ENCODE measurements around the gene CCDC110. TPM values are rescaled to one million over a fixed set of nuclear protein-coding genes. Genes with fewer than 3 reads are reported as not detected.

CCDC110 gene
- polyA plus RNA-seq, 2 of the 4 experiments (the other 2 are of a cell fraction), result 0.06 TPM; not detected in 1

- Histone ChIP-seq H3K27ac (no peak overlapping the region), H3K9me3 (0 out of 3 replicates have a peak, but pooled peaks cover 3% of the 10 kb centered on the region), H3K4me1 (no peaks in the 10 kb centered on the region), H3K4me3 (no peak overlapping the region), H3K4me2 (no peak overlapping the region)
- ChIA-PET POLR2A (no interaction called here), CTCF (interaction anchor here (0.6 kb wide), 1 partner anchor 17 kb away, joined by 3 read pairs; no protein-coding TSS in a partner anchor)
- 69% methylated on average over 11 of the region's 11 CpGs for WGBS (ENCODE audit: missing lambda C conversion rate)
- no peak for FAIRE-seq
- ATAC-seq, result no peak
- DNase-seq (ENCODE audit: low read depth in 1 of 2, low spot score in 1 of 2), result no peak
- TF ChIP-seq FOSB (CRISPR knock-in tag; IDR thresholded peaks at IDR 0.05), result no peak
- TF ChIP-seq KDM1A (IDR thresholded peaks at IDR 0.05; ENCODE audit: low read depth), result no peak
- no peak for TF ChIP-seq RNF2 (IDR thresholded peaks at IDR 0.05; ENCODE audit: borderline replicate concordance, low read depth)
- TF ChIP-seq ATOH8 (CRISPR knock-in tag; IDR thresholded peaks at IDR 0.05; ENCODE audit: low read depth), result no peak
- no peak for TF ChIP-seq ZFP36 (IDR thresholded peaks at IDR 0.05; ENCODE audit: borderline replicate concordance, partially characterized antibody)
- TF ChIP-seq CTCF (IDR thresholded peaks at IDR 0.05), result no peak
These were observed 30.9 kb upstream of the CCDC110 start for GRCh38 chr4:185502386-185502785.

GRCh38 chr4:185500576-185500975 is 29.0 kb upstream of the CCDC110 start:
- TF ChIP-seq MAX (IDR thresholded peaks at IDR 0.05), result no peak
- 0 out of 3 replicates have a peak, but pooled peaks cover 3% of the 10 kb centered on the region for H3K9me3 ChIP-seq
- H3K4me2 ChIP-seq, result no peak overlapping the region
- no peak overlapping the region for H3K4me3 ChIP-seq
- no peaks in the 10 kb centered on the region for H3K4me1 ChIP-seq
- WGBS (ENCODE audit: missing lambda C conversion rate), result 0% methylated on average over 1 of the region's 1 CpG
- DNase-seq (ENCODE audit: low read depth in 1 of 2, low spot score in 1 of 2) (no peak), FAIRE-seq (no peak), ATAC-seq (no peak)
- no peak overlapping the region for H3K27ac ChIP-seq
- CTCF ChIA-PET, result no interaction called here
- POLR2A ChIA-PET, result no interaction called here

- H3K4me1 ChIP-seq, result no peaks in the 10 kb centered on the region
- FAIRE-seq, result no peak
These were observed 28.5 kb upstream of the CCDC110 start for GRCh38 chr4:185500035-185500434.

More at GRCh38 chr4:185500035-185500434, 28.5 kb upstream of the CCDC110 start:
- CTCF ChIA-PET, result no interaction called here
- WGBS (ENCODE audit: missing lambda C conversion rate), result 66% methylated on average over 7 of the region's 9 CpGs
- no peak overlapping the region for H3K4me3 ChIP-seq
- 0 out of 3 replicates have a peak, but pooled peaks cover 3% of the 10 kb centered on the region for H3K9me3 ChIP-seq
- TF ChIP-seq ATOH8 (CRISPR knock-in tag; IDR thresholded peaks at IDR 0.05; ENCODE audit: low read depth) (no peak), ELK1 (IDR thresholded peaks at IDR 0.05; ENCODE audit: low read depth, low read length) (no peak), BCL3 (IDR thresholded peaks at IDR 0.05) (no peak), EP300 (IDR thresholded peaks at IDR 0.05) (no peak), MYC (IDR thresholded peaks at IDR 0.05; ENCODE audit: borderline replicate concordance, low read length) (no peak), MAX (IDR thresholded peaks at IDR 0.05) (no peak), GATA3 (IDR thresholded peaks at IDR 0.05; ENCODE audit: borderline replicate concordance) (no peak), NPAS2 (CRISPR knock-in tag; IDR thresholded peaks at IDR 0.05; ENCODE audit: borderline replicate concordance) (no peak), BHLHE40 (IDR thresholded peaks at IDR 0.05; ENCODE audit: low read depth, low read length) (no peak), CBX8 (IDR thresholded peaks at IDR 0.05) (no peak), USF2 (IDR thresholded peaks at IDR 0.05) (no peak), SREBF2 (IDR thresholded peaks at IDR 0.05) (no peak), ZC3H11A (IDR thresholded peaks at IDR 0.05) (no peak), ZSCAN20 (CRISPR knock-in tag; IDR thresholded peaks at IDR 0.05) (no peak), CTCF (IDR thresholded peaks at IDR 0.05) (no peak)
- H3K27ac ChIP-seq, result no peak overlapping the region
- ATAC-seq, result no peak
- H3K4me2 ChIP-seq, result no peak overlapping the region
- no peak for DNase-seq (ENCODE audit: low read depth in 1 of 2, low spot score in 1 of 2)
- POLR2A ChIA-PET, result no interaction called here
